SK-N-SH treated with all-trans-retinoic acid at 6 μM for 48 hours (cell line): ENCODE results near the gene TRMT112.
"Not testable (repeated sequence)": the region's sequence is repeated elsewhere in the genome, so short reads cannot be mapped to it uniquely, and the experiment has no call there.

Experiments
- ATAC-seq: fragments of 200-7000 bp; cut with Tn5 transposase; 3 replicates; pipeline ENCODE4 v1.9.1; 2020; ENCODE audit warnings: mild to moderate bottlenecking, moderate library complexity
- CSDC2 ChIP-seq: fragments of 250-450 bp; sonication (Bioruptor Pico); IDR thresholded peaks from 2 replicates; pipeline ENCODE4 v1.5.0; 2020; ENCODE audit warnings: mild to moderate bottlenecking, moderate library complexity
- ESRRG ChIP-seq: fragments of 250-450 bp; sonication (Bioruptor Pico); IDR thresholded peaks from 2 replicates; pipeline ENCODE4 v1.6.1; 2021; ENCODE audit warnings: mild to moderate bottlenecking
- GLIS3 ChIP-seq: fragments of 250-450 bp; sonication (Bioruptor Pico); IDR thresholded peaks from 2 replicates; pipeline ENCODE4 v1.5.0; 2020; ENCODE audit warnings: mild to moderate bottlenecking, moderate library complexity
- ISL1 ChIP-seq: fragments of 250-450 bp; sonication (Bioruptor Pico); IDR thresholded peaks from 2 replicates; pipeline ENCODE4 v2.1.2; 2022; ENCODE audit warnings: mild to moderate bottlenecking, moderate library complexity
- OSR1 ChIP-seq: fragments of 250-450 bp; sonication (Bioruptor Pico); IDR thresholded peaks from 2 replicates; pipeline ENCODE4 v1.8.0; 2022; ENCODE audit warnings: moderate library complexity, mild to moderate bottlenecking, inconsistent platforms
- PPARA ChIP-seq: fragments of 250-450 bp; sonication (Bioruptor Pico); IDR thresholded peaks from 2 replicates; pipeline ENCODE4 v1.5.0; 2020; ENCODE audit warnings: mild to moderate bottlenecking, borderline replicate concordance
- RARB ChIP-seq: fragments of 250-450 bp; sonication (Bioruptor Pico); IDR thresholded peaks from 2 replicates; pipeline ENCODE4 v1.8.0; 2021; ENCODE audit warnings: mild to moderate bottlenecking, moderate library complexity
- SNAI2 ChIP-seq: fragments of 250-450 bp; sonication (Bioruptor Pico); IDR thresholded peaks from 2 replicates; pipeline ENCODE4 v1.5.0; 2020; ENCODE audit warnings: mild to moderate bottlenecking, moderate library complexity
- TCF4 ChIP-seq: fragments of 250-450 bp; sonication (Bioruptor Pico); IDR thresholded peaks from 2 replicates; pipeline ENCODE4 v1.8.0; 2021; ENCODE audit warnings: mild to moderate bottlenecking, moderate library complexity, borderline replicate concordance
- TOX ChIP-seq: fragments of 250-450 bp; sonication (Bioruptor Pico); IDR thresholded peaks from 2 replicates; pipeline ENCODE4 v1.8.0; 2021; ENCODE audit warnings: mild to moderate bottlenecking, moderate library complexity, borderline replicate concordance
- ZC3H10 ChIP-seq: fragments of 250-450 bp; sonication (Bioruptor Pico); IDR thresholded peaks from 2 replicates; pipeline ENCODE4 v1.5.1; 2021; ENCODE audit warnings: mild to moderate bottlenecking, moderate library complexity
- ZFP3 ChIP-seq: fragments of 250-450 bp; sonication (Bioruptor Pico); IDR thresholded peaks from 2 replicates; pipeline ENCODE4 v1.5.0; 2020; ENCODE audit warnings: mild to moderate bottlenecking, moderate library complexity
- ZFP30 ChIP-seq: fragments of 450-650 bp; formaldehyde crosslinking; IDR thresholded peaks from 2 replicates; pipeline ENCODE4 v1.5.0; 2022; ENCODE audit warnings: mild to moderate bottlenecking, moderate library complexity
- ZNF70 ChIP-seq: fragments of 450-650 bp; formaldehyde crosslinking; IDR thresholded peaks from 2 replicates; pipeline ENCODE4 v1.5.0; 2020; ENCODE audit warnings: mild to moderate bottlenecking, moderate library complexity
- TF ChIP-seq, protein P1 (sequence below): fragments of 250-450 bp; sonication (Bioruptor Pico); IDR thresholded peaks from 2 replicates; pipeline ENCODE4 v1.5.1; 2020; ENCODE audit warnings: low read depth, mild to moderate bottlenecking, moderate library complexity
- TF ChIP-seq, protein P2 (sequence below): fragments of 250-450 bp; sonication (Bioruptor Pico); IDR thresholded peaks from 2 replicates; pipeline ENCODE4 v1.8.0; 2020; ENCODE audit warnings: mild to moderate bottlenecking, moderate library complexity, borderline replicate concordance
- TF ChIP-seq, protein P3 (sequence below): fragments of 250-450 bp; sonication (Bioruptor Pico); IDR thresholded peaks from 2 replicates; pipeline ENCODE4 v1.5.0; 2020; ENCODE audit warnings: mild to moderate bottlenecking, moderate library complexity
- TF ChIP-seq, protein P4 (sequence below): fragments of 250-450 bp; sonication (Bioruptor Pico); IDR thresholded peaks from 2 replicates; pipeline ENCODE4 v1.8.0; 2021; ENCODE audit warnings: low read depth, mild to moderate bottlenecking, moderate library complexity, borderline replicate concordance

The TRMT112 gene

DNA sequence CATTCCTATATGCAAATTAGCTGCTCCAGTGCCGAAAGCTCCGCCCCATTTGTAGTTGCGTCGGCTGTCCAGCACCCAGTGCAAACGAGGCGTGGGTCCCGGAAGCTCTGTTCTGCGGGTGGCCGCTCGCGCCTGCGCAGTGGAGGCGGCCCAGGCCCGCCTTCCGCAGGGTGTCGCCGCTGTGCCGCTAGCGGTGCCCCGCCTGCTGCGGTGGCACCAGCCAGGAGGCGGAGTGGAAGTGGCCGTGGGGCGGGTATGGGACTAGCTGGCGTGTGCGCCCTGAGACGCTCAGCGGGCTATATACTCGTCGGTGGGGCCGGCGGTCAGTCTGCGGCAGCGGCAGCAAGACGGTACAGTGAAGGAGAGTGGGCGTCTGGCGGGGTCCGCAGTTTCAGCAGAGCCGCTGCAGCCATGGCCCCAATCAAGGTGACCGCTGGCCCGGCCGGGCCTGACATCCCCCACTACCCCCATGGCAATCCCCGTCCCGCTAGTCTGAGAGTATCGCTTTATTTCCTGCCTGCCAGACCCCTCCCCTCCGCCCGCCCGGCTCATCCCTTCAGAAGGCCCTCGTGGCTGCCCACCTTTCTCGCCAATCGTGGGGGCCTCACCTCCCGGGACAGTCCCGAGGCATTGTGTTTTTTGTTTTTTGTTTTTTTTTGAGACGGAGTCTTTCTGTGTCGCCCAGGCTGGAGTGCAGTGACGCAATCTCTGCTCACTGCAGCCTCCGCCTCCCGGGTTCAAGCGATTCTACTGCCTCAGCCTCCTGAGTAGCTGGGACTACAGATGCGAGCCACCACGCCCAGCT, 804 bp upstream of the TRMT112 start, which contains the start of gene PRDX5 (continued):
- TF ChIP-seq, protein P1, sequence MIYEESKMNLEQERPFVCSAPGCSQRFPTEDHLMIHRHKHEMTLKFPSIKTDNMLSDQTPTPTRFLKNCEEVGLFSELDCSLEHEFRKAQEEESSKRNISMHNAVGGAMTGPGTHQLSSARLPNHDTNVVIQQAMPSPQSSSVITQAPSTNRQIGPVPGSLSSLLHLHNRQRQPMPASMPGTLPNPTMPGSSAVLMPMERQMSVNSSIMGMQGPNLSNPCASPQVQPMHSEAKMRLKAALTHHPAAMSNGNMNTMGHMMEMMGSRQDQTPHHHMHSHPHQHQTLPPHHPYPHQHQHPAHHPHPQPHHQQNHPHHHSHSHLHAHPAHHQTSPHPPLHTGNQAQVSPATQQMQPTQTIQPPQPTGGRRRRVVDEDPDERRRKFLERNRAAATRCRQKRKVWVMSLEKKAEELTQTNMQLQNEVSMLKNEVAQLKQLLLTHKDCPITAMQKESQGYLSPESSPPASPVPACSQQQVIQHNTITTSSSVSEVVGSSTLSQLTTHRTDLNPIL, result no peak

DNA sequence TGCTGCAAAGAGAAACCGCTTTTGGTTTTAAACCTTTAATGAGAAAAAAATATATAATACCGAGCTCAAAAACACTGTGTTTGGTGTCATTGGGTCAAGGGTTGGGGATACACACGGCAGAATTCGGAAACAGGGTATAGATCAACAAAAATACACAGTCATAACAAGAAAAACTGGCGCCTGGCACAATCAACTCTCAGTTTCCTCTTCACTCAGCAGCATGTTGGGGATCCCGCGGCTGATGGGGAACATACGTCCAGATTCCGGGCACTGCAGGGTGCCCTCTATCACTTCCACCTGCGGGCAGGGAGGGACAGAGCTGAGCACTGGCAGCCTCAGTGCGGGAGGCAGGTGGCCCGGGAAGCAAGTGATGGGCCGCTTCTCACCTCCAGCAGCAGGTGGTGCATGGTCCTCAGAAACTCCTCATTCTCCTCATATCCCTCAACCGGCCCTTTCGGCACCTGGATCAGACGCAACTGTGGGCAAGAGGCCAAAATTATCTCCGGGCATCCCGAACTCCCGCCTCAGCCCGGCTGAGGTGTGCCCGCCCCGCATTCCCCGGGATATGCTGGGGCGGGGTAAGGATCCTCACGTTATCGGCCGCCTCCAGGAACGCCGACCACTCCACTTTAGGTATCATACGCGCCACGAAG, 561 bp downstream of the TRMT112 start:
- TF ChIP-seq CSDC2 (CRISPR knock-in tag) (no peak), PPARA (CRISPR knock-in tag) (no peak), ZC3H10 (CRISPR knock-in tag) (no peak), ESRRG (CRISPR knock-in tag) (no peak), ZFP3 (CRISPR knock-in tag) (no peak), ISL1 (CRISPR knock-in tag) (no peak), ZNF70 (CRISPR knock-in tag) (no peak), TCF4 (CRISPR knock-in tag) (no peak), GLIS3 (CRISPR knock-in tag) (no peak), TOX (CRISPR knock-in tag) (no peak), SNAI2 (CRISPR knock-in tag) (no peak), RARB (no peak), ZFP30 (CRISPR knock-in tag) (no peak), OSR1 (CRISPR knock-in tag) (no peak)
- TF ChIP-seq, protein P2, sequence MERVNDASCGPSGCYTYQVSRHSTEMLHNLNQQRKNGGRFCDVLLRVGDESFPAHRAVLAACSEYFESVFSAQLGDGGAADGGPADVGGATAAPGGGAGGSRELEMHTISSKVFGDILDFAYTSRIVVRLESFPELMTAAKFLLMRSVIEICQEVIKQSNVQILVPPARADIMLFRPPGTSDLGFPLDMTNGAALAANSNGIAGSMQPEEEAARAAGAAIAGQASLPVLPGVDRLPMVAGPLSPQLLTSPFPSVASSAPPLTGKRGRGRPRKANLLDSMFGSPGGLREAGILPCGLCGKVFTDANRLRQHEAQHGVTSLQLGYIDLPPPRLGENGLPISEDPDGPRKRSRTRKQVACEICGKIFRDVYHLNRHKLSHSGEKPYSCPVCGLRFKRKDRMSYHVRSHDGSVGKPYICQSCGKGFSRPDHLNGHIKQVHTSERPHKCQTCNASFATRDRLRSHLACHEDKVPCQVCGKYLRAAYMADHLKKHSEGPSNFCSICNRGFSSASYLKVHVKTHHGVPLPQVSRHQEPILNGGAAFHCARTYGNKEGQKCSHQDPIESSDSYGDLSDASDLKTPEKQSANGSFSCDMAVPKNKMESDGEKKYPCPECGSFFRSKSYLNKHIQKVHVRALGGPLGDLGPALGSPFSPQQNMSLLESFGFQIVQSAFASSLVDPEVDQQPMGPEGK (CRISPR knock-in tag), result no peak
- TF ChIP-seq, protein P3, sequence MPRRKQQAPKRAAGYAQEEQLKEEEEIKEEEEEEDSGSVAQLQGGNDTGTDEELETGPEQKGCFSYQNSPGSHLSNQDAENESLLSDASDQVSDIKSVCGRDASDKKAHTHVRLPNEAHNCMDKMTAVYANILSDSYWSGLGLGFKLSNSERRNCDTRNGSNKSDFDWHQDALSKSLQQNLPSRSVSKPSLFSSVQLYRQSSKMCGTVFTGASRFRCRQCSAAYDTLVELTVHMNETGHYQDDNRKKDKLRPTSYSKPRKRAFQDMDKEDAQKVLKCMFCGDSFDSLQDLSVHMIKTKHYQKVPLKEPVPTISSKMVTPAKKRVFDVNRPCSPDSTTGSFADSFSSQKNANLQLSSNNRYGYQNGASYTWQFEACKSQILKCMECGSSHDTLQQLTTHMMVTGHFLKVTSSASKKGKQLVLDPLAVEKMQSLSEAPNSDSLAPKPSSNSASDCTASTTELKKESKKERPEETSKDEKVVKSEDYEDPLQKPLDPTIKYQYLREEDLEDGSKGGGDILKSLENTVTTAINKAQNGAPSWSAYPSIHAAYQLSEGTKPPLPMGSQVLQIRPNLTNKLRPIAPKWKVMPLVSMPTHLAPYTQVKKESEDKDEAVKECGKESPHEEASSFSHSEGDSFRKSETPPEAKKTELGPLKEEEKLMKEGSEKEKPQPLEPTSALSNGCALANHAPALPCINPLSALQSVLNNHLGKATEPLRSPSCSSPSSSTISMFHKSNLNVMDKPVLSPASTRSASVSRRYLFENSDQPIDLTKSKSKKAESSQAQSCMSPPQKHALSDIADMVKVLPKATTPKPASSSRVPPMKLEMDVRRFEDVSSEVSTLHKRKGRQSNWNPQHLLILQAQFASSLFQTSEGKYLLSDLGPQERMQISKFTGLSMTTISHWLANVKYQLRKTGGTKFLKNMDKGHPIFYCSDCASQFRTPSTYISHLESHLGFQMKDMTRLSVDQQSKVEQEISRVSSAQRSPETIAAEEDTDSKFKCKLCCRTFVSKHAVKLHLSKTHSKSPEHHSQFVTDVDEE (CRISPR knock-in tag), result no peak
- TF ChIP-seq, protein P4, sequence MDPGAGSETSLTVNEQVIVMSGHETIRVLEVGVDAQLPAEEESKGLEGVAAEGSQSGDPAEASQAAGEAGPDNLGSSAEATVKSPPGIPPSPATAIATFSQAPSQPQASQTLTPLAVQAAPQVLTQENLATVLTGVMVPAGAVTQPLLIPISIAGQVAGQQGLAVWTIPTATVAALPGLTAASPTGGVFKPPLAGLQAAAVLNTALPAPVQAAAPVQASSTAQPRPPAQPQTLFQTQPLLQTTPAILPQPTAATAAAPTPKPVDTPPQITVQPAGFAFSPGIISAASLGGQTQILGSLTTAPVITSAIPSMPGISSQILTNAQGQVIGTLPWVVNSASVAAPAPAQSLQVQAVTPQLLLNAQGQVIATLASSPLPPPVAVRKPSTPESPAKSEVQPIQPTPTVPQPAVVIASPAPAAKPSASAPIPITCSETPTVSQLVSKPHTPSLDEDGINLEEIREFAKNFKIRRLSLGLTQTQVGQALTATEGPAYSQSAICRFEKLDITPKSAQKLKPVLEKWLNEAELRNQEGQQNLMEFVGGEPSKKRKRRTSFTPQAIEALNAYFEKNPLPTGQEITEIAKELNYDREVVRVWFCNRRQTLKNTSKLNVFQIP (CRISPR knock-in tag), result no peak
- TF ChIP-seq, protein P1, result no peak
- ATAC-seq, result peak; percentile 5

DNA sequence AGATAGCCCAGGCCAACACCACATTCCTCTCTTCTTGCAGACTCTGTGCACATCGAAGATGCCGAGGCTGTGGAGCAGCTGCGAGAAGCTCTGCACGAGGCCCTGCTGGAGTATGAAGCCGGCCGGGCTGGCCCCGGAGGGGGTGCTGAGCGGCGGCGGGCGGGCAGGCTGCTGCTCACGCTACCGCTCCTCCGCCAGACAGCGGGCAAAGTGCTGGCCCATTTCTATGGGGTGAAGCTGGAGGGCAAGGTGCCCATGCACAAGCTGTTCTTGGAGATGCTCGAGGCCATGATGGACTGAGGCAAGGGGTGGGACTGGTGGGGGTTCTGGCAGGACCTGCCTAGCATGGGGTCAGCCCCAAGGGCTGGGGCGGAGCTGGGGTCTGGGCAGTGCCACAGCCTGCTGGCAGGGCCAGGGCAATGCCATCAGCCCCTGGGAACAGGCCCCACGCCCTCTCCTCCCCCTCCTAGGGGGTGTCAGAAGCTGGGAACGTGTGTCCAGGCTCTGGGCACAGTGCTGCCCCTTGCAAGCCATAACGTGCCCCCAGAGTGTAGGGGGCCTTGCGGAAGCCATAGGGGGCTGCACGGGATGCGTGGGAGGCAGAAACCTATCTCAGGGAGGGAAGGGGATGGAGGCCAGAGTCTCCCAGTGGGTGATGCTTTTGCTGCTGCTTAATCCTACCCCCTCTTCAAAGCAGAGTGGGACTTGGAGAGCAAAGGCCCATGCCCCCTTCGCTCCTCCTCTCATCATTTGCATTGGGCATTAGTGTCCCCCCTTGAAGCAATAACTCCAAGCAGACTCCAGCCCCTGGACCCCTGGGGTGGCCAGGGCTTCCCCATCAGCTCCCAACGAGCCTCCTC, 1.5 kb downstream of the TRMT112 start:
- not testable (repeated sequence) for ATAC-seq
